Smooth muscle cell (in vitro differentiated cells): ENCODE results near the gene TGFBR3. TPM values are rescaled to one million over a fixed set of nuclear protein-coding genes. Genes with fewer than 3 reads are reported as not detected.

ENCODE experiments used
- DNase-seq: peaks from one replicate; lab custom pipeline; 2025; ENCODE audit not compliant: unreplicated experiment; lab: John Stamatoyannopoulos, UW
- H2AFZ ChIP-seq: fragments of 200-600 bp; sonication (generic); 2 replicates; pipeline ENCODE4 v1.6.0; 2016; ENCODE audit warnings: antibody characterized with exemption, low read depth, mild to moderate bottlenecking
- H3F3A ChIP-seq: fragments of 200-600 bp; sonication (generic); 2 replicates; pipeline ENCODE4 v1.6.0; 2017; ENCODE audit warnings: antibody characterized with exemption, low read depth
- H3K27ac ChIP-seq: fragments of 200-600 bp; sonication (generic); 2 replicates; pipeline ENCODE4 v1.5.1; 2016; ENCODE audit warnings: low read depth, mild to moderate bottlenecking
- H3K27me3 ChIP-seq: fragments of 200-600 bp; sonication (generic); 2 replicates; pipeline ENCODE4 v1.6.1; 2016; ENCODE audit warnings: low read depth, mild to moderate bottlenecking
- H3K36me3 ChIP-seq: fragments of 200-600 bp; sonication (generic); 2 replicates; pipeline ENCODE4 v1.5.1; 2016; ENCODE audit warnings: low read depth
- H3K4me1 ChIP-seq: fragments of 200-600 bp; sonication (generic); 2 replicates; pipeline ENCODE4 v1.5.1; 2016; ENCODE audit warnings: low read depth
- H3K4me2 ChIP-seq: fragments of 200-600 bp; sonication (generic); 2 replicates; pipeline ENCODE4 v1.6.0; 2016; ENCODE audit warnings: mild to moderate bottlenecking
- H3K4me3 ChIP-seq: fragments of 200-600 bp; sonication (generic); 2 replicates; pipeline ENCODE4 v1.5.1; 2016; ENCODE audit warnings: mild to moderate bottlenecking
- H3K79me2 ChIP-seq: fragments of 200-600 bp; sonication (generic); 2 replicates; pipeline ENCODE4 v1.6.0; 2016; ENCODE audit warnings: low read depth, mild to moderate bottlenecking
- H3K9ac ChIP-seq: fragments of 200-600 bp; sonication (generic); 2 replicates; pipeline ENCODE4 v1.6.0; 2016; ENCODE audit warnings: low read depth
- H3K9me3 ChIP-seq: fragments of 200-600 bp; sonication (generic); replicated peaks from 2 replicates; pipeline ENCODE4 v1.5.1; 2016; ENCODE audit warnings: low read depth
- H4K20me1 ChIP-seq: fragments of 200-600 bp; sonication (generic); 2 replicates; pipeline ENCODE4 v1.6.0; 2016; ENCODE audit warnings: low read depth
- WGBS: methylation state at CpG from one replicate; pipeline ENCODE4 v1.1.7; 2016; ENCODE audit warnings: low lambda C conversion rate; 5-methylcytosine and 5-hydroxymethylcytosine counted together
- polyA plus RNA-seq: library from polyadenylated mRNA; unstranded; fragments of >200 nt; fragmentation: Nextera tagmentation; extraction: Ambion mirVana; gene quantifications from 2 replicates; pipeline ENCODE4 v1.2.1, GENCODE V29; 2016
- total RNA-seq: library from RNA; depleted of rRNA; stranded (reverse); fragments of >200 nt; gene quantifications from 2 replicates; pipeline ENCODE4 v1.2.3, GENCODE V29; 2014
- TF ChIP-seq, protein P1 (sequence below): fragments of 200-600 bp; sonication (generic); IDR thresholded peaks from 2 replicates; pipeline ENCODE4 v1.5.1; 2017; ENCODE audit warnings: borderline replicate concordance, mild to moderate bottlenecking, antibody characterized with exemption; ENCODE audit not compliant: insufficient read depth, poor library complexity, severe bottlenecking

The TGFBR3 gene
- total and polyA plus RNA-seq, 2 experiments from 2014 or later: 68.3 to 112 TPM

- no peak for DNase-seq
- H3K36me3 ChIP-seq: no peaks in the 10 kb centered on the region
- H3F3A ChIP-seq: no peaks in the 10 kb centered on the region
- no peak overlapping the region for H3K4me3 ChIP-seq
- no peaks in the 10 kb centered on the region for H3K9me3 ChIP-seq
- no peak overlapping the region for H2AFZ ChIP-seq
- no peak overlapping the region for H3K9ac ChIP-seq
- no peaks in the 10 kb centered on the region for H3K27me3 ChIP-seq
- TF ChIP-seq, protein P1, sequence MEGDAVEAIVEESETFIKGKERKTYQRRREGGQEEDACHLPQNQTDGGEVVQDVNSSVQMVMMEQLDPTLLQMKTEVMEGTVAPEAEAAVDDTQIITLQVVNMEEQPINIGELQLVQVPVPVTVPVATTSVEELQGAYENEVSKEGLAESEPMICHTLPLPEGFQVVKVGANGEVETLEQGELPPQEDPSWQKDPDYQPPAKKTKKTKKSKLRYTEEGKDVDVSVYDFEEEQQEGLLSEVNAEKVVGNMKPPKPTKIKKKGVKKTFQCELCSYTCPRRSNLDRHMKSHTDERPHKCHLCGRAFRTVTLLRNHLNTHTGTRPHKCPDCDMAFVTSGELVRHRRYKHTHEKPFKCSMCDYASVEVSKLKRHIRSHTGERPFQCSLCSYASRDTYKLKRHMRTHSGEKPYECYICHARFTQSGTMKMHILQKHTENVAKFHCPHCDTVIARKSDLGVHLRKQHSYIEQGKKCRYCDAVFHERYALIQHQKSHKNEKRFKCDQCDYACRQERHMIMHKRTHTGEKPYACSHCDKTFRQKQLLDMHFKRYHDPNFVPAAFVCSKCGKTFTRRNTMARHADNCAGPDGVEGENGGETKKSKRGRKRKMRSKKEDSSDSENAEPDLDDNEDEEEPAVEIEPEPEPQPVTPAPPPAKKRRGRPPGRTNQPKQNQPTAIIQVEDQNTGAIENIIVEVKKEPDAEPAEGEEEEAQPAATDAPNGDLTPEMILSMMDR: no peak
- no peak overlapping the region for H3K4me2 ChIP-seq
- no peak overlapping the region for H3K27ac ChIP-seq
- H3K4me1 ChIP-seq: no peaks in the 10 kb centered on the region
- H3K79me2 ChIP-seq: no peaks in the 10 kb centered on the region
- H4K20me1 ChIP-seq: no peaks in the 10 kb centered on the region
Measured at GRCh38 chr1:91901231-91901630, 15.3 kb upstream of the TGFBR3 start.

GRCh38 chr1:91900562-91900961 is 14.6 kb upstream of the TGFBR3 start:
- Histone ChIP-seq H4K20me1 (no peaks in the 10 kb centered on the region), H3K27ac (no peak overlapping the region), H3K4me2 (no peak overlapping the region), H3K36me3 (no peaks in the 10 kb centered on the region), H3K9ac (no peak overlapping the region), H3K4me1 (no peaks in the 10 kb centered on the region), H3F3A (no peaks in the 10 kb centered on the region), H2AFZ (no peak overlapping the region), H3K4me3 (no peak overlapping the region), H3K9me3 (no peaks in the 10 kb centered on the region), H3K79me2 (no peaks in the 10 kb centered on the region), H3K27me3 (no peaks in the 10 kb centered on the region)
- no peak for DNase-seq
- TF ChIP-seq, protein P1: no peak
- 96% methylated on average over 1 of the region's 1 CpG for WGBS

- Histone ChIP-seq H3K4me3 (no peak overlapping the region), H3K4me2 (no peak overlapping the region), H3K4me1 (peaks cover 5% of the 10 kb centered on the region), H3K27ac (no peak overlapping the region), H3K9ac (no peak overlapping the region), H3K9me3 (no peaks in the 10 kb centered on the region), H3F3A (no peaks in the 10 kb centered on the region), H3K27me3 (no peaks in the 10 kb centered on the region), H3K79me2 (no peaks in the 10 kb centered on the region), H2AFZ (no peak overlapping the region), H3K36me3 (no peaks in the 10 kb centered on the region), H4K20me1 (no peaks in the 10 kb centered on the region)
- 95% methylated on average over 5 of the region's 5 CpGs for WGBS
- TF ChIP-seq, protein P1: no peak
- DNase-seq: no peak
Measured at GRCh38 chr1:91897016-91897415, 11.1 kb upstream of the TGFBR3 start.

- Histone ChIP-seq H3F3A (peaks cover 7% of the 10 kb centered on the region), H3K9ac (no peak overlapping the region), H3K4me2 (no peak overlapping the region), H3K27me3 (no peaks in the 10 kb centered on the region), H3K79me2 (no peaks in the 10 kb centered on the region), H2AFZ (no peak overlapping the region), H3K4me3 (no peak overlapping the region), H3K4me1 (peaks cover 11% of the 10 kb centered on the region), H3K27ac (no peak overlapping the region), H3K36me3 (no peaks in the 10 kb centered on the region), H4K20me1 (no peaks in the 10 kb centered on the region), H3K9me3 (no peaks in the 10 kb centered on the region)
- no peak for DNase-seq
- WGBS: 38% methylated on average over 2 of the region's 2 CpGs
- TF ChIP-seq, protein P1: no peak
Measured at GRCh38 chr1:91895832-91896556, 10.0 kb upstream of the TGFBR3 start.
